Measurements from ENCODE around the gene GPSM3.

The GPSM3 gene

GRCh38 chr6:32192608-32193039, at the start of gene GPSM3:
Gene GPSM3 (minus strand): TSS chr6:32192643. CDS start chr6:32192513, 130 bp downstream.
- TF ChIP-seq CTCF (IDR thresholded peaks at IDR 0.05; ENCODE audit: borderline replicate concordance, insufficient read depth, low read depth, low read length): no peak
- peak within 1 kb of the TSS; percentile 76 for H3K4me3 ChIP-seq (ENCODE audit: low read depth, low read length)

GRCh38 chr6:32240686-32241085, 48.2 kb upstream of the GPSM3 start:
- H3K4me3 ChIP-seq (ENCODE audit: low read depth, low read length): no peak overlapping the region
- TF ChIP-seq CTCF (IDR thresholded peaks at IDR 0.05; ENCODE audit: borderline replicate concordance, insufficient read depth, low read depth, low read length): no peak

- H3K4me3 ChIP-seq (ENCODE audit: low read depth, low read length): no peak overlapping the region
- TF ChIP-seq CTCF (IDR thresholded peaks at IDR 0.05; ENCODE audit: borderline replicate concordance, insufficient read depth, low read depth, low read length): no peak
Measured at GRCh38 chr6:32239462-32239861, 47.0 kb upstream of the GPSM3 start.

GRCh38 chr6:32234934-32235333, 42.5 kb upstream of the GPSM3 start:
- peak; percentile 3; the same call in 1 of the 2 replicates for TF ChIP-seq CTCF (IDR thresholded peaks at IDR 0.05; ENCODE audit: borderline replicate concordance, insufficient read depth, low read depth, low read length)

GRCh38 chr6:32226434-32226833, 34.0 kb upstream of the GPSM3 start:
- no peak overlapping the region for H3K4me3 ChIP-seq (ENCODE audit: low read depth, low read length)
- no peak for TF ChIP-seq CTCF (IDR thresholded peaks at IDR 0.05; ENCODE audit: borderline replicate concordance, insufficient read depth, low read depth, low read length)

More at GRCh38 chr6:32234934-32235333, 42.5 kb upstream of the GPSM3 start:
- H3K4me3 ChIP-seq (ENCODE audit: low read depth, low read length): no peak overlapping the region

GRCh38 chr6:32224696-32225095, 32.3 kb upstream of the GPSM3 start:
- no peak overlapping the region for H3K4me3 ChIP-seq (ENCODE audit: low read depth, low read length)
- TF ChIP-seq CTCF (IDR thresholded peaks at IDR 0.05; ENCODE audit: borderline replicate concordance, insufficient read depth, low read depth, low read length): no peak

- H3K4me3 ChIP-seq (ENCODE audit: low read depth, low read length): no peak within 1 kb of the TSS
- TF ChIP-seq CTCF (IDR thresholded peaks at IDR 0.05; ENCODE audit: borderline replicate concordance, insufficient read depth, low read depth, low read length): no peak
Measured at GRCh38 chr6:32223258-32224235, 31.1 kb upstream of the GPSM3 start, which contains the start of gene NOTCH4. Gene NOTCH4 (minus strand): TSS chr6:32224067. CDS start chr6:32223928, 139 bp downstream.

Measured in GM12875 (cell line).